Astrocyte of the cerebellum (primary cell): ENCODE results near the gene PTRHD1.

Experiments
- DNase-seq: peaks from one replicate; pipeline ENCODE4 v3.0.0-alpha.2; 2011; ENCODE audit warnings: low read depth
- H3K4me3 ChIP-seq: 2 replicates; pipeline ENCODE4 v1.5.1; 2011; ENCODE audit warnings: mild to moderate bottlenecking, low read depth, low read length, moderate library complexity
- CTCF ChIP-seq: IDR thresholded peaks from 2 replicates; pipeline ENCODE4 v1.5.1; 2012; ENCODE audit warnings: low read length, low read depth, moderate library complexity, mild to moderate bottlenecking; ENCODE audit errors: missing control alignments
- in situ Hi-C: cut with HindIII; loops from 2 replicates; pipeline ENCODE4 v1.10.0; 2017; ENCODE audit warnings: low sequenced_read_pairs

The PTRHD1 gene

GRCh38 chr2:24792874-24793760 lies at the start of gene PTRHD1, which contains the start of gene CENPO:
PTRHD1 (minus strand) TSS chr2:24793391; CDS start chr2:24793377, 14 bp downstream.
CENPO (plus strand) TSS chr2:24793425; CDS start chr2:24793920, 495 bp downstream.
- in situ Hi-C loops, result no loop called here
- peak; percentile 48 for TF ChIP-seq CTCF

GRCh38 chr2:24842081-24843050 lies 49.2 kb upstream of the PTRHD1 start:
- H3K4me3 ChIP-seq, result no peak overlapping the region
- in situ Hi-C loops, result no loop called here
- no peak for TF ChIP-seq CTCF
- DNase-seq, result no peak

More at GRCh38 chr2:24792874-24793760, at the start of gene PTRHD1, which contains the start of gene CENPO:
- DNase-seq, result peak; percentile 93
- peak within 1 kb of the TSS; percentile 88 for H3K4me3 ChIP-seq

GRCh38 chr2:24840962-24841945 lies 48.1 kb upstream of the PTRHD1 start:
- no peak overlapping the region for H3K4me3 ChIP-seq
- no peak for TF ChIP-seq CTCF
- in situ Hi-C loops, result no loop called here
- no peak for DNase-seq

GRCh38 chr2:24840164-24840869 lies 47.1 kb upstream of the PTRHD1 start:
- no peak overlapping the region for H3K4me3 ChIP-seq
- DNase-seq, result no peak
- TF ChIP-seq CTCF, result no peak
- in situ Hi-C loops, result no loop called here

- H3K4me3 ChIP-seq, result no peak overlapping the region
- in situ Hi-C loops, result no loop called here
- no peak for TF ChIP-seq CTCF
- no peak for DNase-seq
Measured at GRCh38 chr2:24839729-24840128, 46.5 kb upstream of the PTRHD1 start.
